Vagina (tissue), 2 donors: ENCODE results near the gene LPIN2.

Experiments used
- CTCF ChIP-seq, 3 experiments: fragments of 450-650 bp in 2 of 3; fragments of 200-600 bp in 1 of 3; sonication (generic) in 1 of 3; IDR thresholded peaks; one replicate each; pipeline ENCODE4 v1.5.1; 2017 to 2019; ENCODE audit warnings: antibody characterized with exemption in 3 of 3, mild to moderate bottlenecking in 2 of 3, moderate library complexity in 2 of 3
- POLR2A ChIP-seq, 2 donors: fragments of 450-650 bp; IDR thresholded peaks; one replicate each; pipeline ENCODE4 v1.6.1; 2017; ENCODE audit warnings: antibody characterized with exemption in 2 of 2, mild to moderate bottlenecking in 2 of 2, moderate library complexity in 2 of 2

DNA sequence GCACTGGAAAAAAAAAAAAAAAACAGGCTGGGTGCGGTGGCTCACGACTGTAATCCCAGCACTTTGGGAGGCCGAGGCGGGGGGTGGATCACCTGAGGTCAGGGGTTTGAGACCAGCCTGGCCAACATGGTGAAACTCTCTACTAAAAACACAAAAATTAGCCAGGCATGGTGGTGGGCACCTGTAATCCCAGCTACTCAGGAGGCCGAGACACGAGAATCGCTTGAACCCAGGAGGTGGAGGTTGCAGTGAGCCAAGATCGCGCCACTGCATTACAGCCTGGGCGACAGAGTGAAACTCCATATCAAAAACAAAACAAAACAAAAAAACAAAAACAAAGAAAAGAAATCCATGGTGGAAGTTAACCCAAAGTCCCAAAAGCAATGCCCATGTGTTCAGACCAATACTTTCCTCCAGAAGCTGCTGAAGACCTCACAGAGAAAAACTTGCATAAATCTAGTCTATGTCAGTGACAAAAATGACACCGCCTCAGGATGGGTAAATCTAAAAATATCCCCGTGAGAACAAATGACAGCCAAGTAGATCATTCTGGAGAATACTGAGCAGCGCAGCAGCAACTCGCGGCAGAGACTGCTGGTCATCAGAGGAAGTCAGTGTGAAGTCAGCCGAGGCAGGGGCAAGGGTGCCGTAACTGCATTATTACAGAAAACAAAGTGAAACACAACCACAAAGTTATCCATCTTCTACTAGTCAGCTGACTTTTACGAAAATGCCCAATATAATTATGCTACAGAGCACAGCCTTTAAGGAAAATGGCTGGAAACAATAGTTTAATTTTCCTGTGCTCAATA lies 41.0 kb downstream of the LPIN2 start:
- TF ChIP-seq POLR2A (IDR thresholded peaks at IDR 0.05) (peak in 1 of 2 donors; percentile 12), CTCF (IDR thresholded peaks at IDR 0.05) (no peak)
